Adipocyte (in vitro differentiated cells): ENCODE results near the gene CSGALNACT2.
A peak's percentile ranks its signal among the peaks of the same experiment; 100 is the strongest.
"Not testable (repeated sequence)": the region's sequence is repeated elsewhere in the genome, so short reads cannot be mapped to it uniquely, and the experiment has no call there.

ENCODE experiments used
- DNase-seq: peaks from one replicate; pipeline ENCODE4 v3.0.0-alpha.2; 2015; ENCODE audit warnings: low read depth
- H3K27me3 ChIP-seq: replicated peaks from 2 replicates; pipeline ENCODE4 v1.7.0; 2013; ENCODE audit warnings: mild to moderate bottlenecking, low read length, moderate library complexity; ENCODE audit not compliant: control insufficient read depth, insufficient read depth
- H3K36me3 ChIP-seq: 2 replicates; pipeline ENCODE4 v1.7.0; 2013; ENCODE audit warnings: low read length, mild to moderate bottlenecking, moderate library complexity; ENCODE audit not compliant: control insufficient read depth, insufficient read depth, severe bottlenecking
- H3K4me1 ChIP-seq: 2 replicates; pipeline ENCODE4 v1.7.0; 2013; ENCODE audit warnings: mild to moderate bottlenecking, low read length, moderate library complexity; ENCODE audit not compliant: control insufficient read depth, insufficient read depth
- H3K4me3 ChIP-seq: 2 replicates; pipeline ENCODE4 v1.7.0; 2013; ENCODE audit warnings: mild to moderate bottlenecking, low read length, moderate library complexity
- H3K9ac ChIP-seq: 2 replicates; pipeline ENCODE4 v1.7.0; 2013; ENCODE audit warnings: mild to moderate bottlenecking, low read length, moderate library complexity
- H3K9me3 ChIP-seq: 2 replicates; pipeline ENCODE4 v1.7.0; 2013; ENCODE audit warnings: mild to moderate bottlenecking, low read length, moderate library complexity; ENCODE audit not compliant: control insufficient read depth

CSGALNACT2 gene

DNA sequence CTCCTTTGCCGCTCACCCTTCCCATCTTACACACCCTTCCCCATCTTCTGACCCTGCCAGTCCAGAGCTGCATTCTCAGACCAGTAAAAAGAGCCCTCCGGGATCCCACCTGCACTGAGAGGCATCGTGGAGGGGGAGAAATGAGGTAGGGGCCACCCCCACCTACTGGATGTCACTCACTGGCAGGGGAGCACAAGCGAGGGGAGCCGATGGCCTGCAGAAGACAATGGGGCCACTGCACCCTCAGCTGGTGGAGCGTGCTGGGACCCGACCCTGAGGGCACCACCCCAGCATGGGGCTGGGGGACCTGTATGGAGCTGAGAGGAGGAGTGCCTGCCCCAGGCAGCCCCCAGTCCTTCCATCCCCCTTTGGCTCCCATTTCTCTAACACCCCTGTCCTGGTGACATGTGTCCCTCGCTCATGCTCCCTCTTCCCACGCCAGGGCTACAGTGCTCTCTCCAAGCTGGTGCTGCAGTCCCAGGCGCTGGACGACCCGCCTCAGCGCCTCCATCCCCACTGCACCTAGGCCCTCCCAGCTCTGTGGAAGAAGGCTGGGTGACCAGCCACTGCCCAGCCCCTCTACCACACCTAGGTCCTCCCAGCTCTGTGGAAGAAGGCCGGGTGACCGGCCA lies 78.8 kb downstream of the CSGALNACT2 start:
- Histone ChIP-seq H3K27me3 (peaks cover 71% of the 10 kb centered on the region), H3K9ac (no peak overlapping the region), H3K4me3 (no peak overlapping the region), H3K9me3 (no peaks in the 10 kb centered on the region), H3K4me1 (no peaks in the 10 kb centered on the region), H3K36me3 (no peaks in the 10 kb centered on the region)
- no peak for DNase-seq

DNA sequence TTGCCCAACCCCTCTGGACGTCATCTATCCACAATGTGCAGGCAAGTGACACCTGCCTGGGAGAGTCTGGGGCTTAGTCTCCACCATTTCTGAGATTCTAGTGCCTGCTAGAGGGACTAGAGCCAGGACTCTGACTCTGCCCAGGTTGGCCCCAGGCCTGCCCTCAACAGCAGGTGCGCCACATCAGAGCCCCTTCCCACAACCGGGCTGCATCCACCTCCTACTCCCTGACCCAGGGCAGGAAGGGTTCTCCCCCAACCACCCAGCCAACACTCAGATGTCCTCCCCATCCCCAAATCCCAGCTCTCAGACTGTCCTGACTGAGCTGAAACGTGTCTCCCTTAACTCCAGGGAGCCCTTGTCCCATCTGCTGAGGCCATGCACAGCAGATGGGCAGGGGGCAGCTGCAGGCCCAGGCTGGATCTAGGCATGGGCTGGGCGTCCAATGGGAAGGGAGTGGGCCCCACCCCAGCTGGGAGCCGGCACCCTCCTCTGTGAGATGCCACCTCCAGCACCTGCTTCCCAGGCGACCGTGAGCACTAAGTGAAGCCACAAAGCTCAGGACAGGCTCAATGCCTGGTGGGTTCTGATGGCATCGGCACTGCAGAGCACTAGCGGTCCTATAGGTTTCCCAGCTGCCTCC lies 79.4 kb downstream of the CSGALNACT2 start:
- DNase-seq = no peak
- no peaks in the 10 kb centered on the region for H3K36me3 ChIP-seq

DNA sequence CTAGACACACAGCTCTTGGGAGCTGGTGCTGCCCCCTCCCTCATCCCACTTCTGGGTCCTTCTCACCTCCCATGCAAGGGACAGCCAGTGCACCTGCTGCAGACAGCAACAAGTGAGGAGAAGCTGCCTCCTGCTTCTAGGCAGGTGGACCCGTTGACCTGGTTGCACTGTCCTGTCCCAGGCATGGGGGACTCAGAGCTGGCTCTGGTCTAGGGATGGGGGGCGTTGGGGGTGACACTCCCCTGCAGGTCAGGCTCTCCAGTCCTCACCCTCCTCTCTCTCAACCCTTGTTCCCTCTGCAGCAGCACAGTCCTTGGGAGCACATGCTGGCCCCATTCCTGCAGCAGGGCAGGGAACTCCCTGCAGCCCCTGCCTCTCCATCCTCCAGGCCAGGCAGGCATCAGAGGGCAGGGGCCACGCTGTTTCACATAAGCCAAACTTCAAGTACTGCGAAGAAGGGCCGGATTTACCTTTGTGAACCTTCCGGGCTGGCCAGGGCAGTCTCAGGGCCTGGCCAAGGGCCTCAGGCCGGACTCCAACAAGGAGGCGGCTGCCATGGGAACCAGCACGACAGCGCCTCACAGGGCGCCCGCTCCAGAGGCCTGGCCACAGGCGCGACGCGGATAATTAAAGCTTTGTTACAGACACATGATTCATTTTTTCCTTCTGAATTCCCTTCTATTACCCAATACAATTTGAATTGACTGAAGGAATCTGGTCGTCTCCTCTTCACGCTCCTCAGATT lies 80.1 kb downstream of the CSGALNACT2 start:
- Histone ChIP-seq H3K4me1 (no peaks in the 10 kb centered on the region), H3K27me3 (peaks cover 71% of the 10 kb centered on the region)
- peak; percentile 64 for DNase-seq

More for the DNA sequence above, 79.4 kb downstream of the CSGALNACT2 start:
- H3K27me3 ChIP-seq = peaks cover 77% of the 10 kb centered on the region
- no peaks in the 10 kb centered on the region for H3K4me1 ChIP-seq
- no peak overlapping the region for H3K4me3 ChIP-seq
- no peak overlapping the region for H3K9ac ChIP-seq
- H3K9me3 ChIP-seq = no peaks in the 10 kb centered on the region

DNA sequence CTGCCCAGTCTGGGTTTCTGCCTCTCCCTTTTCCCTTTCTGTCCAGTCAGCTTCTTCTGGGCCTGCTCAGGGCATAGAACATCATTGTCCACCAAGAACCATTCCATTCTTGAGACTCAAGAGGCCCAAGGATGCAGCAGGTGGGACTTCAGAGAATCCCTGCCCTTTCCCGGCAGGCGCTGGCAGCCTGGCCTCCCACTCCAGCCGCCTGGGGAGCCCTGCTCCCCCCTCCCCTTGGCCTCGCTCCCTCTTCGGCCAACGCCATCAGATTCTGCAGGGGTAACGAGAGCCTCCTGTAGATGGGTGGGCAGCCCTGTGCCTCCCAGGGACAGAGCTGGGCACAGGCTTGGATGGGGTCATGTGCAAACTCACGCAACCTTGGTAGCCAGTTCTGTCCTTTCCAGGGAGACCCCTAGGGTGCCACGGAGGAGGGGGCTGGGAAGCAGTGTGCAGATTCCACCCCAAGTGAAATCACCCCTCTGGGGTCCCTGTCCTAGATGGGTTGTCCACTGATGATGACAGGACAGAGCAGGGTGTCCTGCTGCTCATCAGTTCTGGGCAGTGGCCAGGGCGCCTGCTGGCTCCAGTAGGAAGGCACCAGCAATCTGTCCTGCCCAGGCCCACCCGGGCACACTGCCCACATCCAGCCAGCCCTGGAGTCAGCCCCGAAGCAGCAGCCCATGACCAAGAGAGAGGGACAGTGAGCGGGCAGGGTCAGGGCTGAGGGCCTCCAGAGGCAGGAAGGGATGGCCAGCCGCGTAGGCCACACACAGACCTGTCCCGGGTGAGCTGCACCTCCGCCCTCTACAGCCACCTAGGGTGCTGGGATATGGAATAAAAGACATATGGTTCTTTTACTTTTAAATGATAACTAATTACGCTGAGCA lies 80.9 kb downstream of the CSGALNACT2 start:
- no peaks in the 10 kb centered on the region for H3K4me1 ChIP-seq
- no peak overlapping the region for H3K9ac ChIP-seq
- H3K36me3 ChIP-seq = no peaks in the 10 kb centered on the region
- peaks cover 65% of the 10 kb centered on the region for H3K27me3 ChIP-seq
- DNase-seq = no peak
- H3K9me3 ChIP-seq = no peaks in the 10 kb centered on the region
- no peak overlapping the region for H3K4me3 ChIP-seq

More for the DNA sequence above, 80.1 kb downstream of the CSGALNACT2 start:
- H3K36me3 ChIP-seq = no peaks in the 10 kb centered on the region
- no peak overlapping the region for H3K9ac ChIP-seq
- no peak overlapping the region for H3K4me3 ChIP-seq
- H3K9me3 ChIP-seq = no peaks in the 10 kb centered on the region

DNA sequence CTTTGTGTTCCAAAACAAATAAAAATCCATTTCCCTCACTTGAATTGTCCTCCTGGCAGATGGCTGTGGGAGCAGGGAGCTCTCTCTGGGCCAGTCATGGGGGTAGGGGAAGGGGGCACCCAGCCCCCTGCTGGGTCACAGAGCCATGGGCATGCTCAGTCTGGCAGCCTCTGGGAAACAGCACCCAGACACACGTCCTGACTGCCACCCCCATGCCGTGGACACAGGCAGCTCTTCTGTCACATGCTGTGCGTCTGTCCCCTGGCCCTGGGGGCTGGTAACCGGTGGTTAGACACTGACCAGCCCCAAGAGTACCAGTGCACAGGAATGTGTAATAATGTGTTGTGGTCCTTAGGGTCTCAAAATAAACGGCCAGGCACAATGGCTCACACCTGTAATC lies 81.6 kb downstream of the CSGALNACT2 start:
- H3K4me3 ChIP-seq = no peak overlapping the region
- H3K9ac ChIP-seq = no peak overlapping the region
- no peaks in the 10 kb centered on the region for H3K36me3 ChIP-seq
- no peaks in the 10 kb centered on the region for H3K9me3 ChIP-seq
- peaks cover 59% of the 10 kb centered on the region for H3K27me3 ChIP-seq
- H3K4me1 ChIP-seq = no peaks in the 10 kb centered on the region
- no peak for DNase-seq

DNA sequence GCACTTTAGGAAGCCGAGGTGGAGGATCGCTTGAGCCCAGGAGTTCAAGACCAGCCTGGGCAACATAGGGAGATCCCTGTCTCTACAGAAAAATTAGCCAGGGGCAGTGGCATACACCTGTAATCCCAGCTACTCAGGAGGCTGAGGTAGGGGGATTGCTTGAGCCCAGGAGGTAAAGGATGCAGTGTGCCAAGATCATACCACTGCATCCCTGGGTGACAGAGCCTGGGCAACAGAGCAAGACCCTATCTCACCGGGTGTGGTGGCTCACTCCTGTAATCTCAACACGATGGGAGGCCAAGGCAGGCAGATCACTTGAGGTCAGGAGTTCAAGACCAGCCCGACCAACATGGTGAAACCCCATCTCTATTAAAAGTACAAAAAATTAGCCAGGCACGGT lies 82.0 kb downstream of the CSGALNACT2 start:
- H3K27me3 ChIP-seq = peaks cover 60% of the 10 kb centered on the region
- H3K4me3 ChIP-seq, H3K9ac ChIP-seq, H3K36me3 ChIP-seq, DNase-seq, H3K4me1 ChIP-seq, H3K9me3 ChIP-seq: not testable (repeated sequence)

DNA sequence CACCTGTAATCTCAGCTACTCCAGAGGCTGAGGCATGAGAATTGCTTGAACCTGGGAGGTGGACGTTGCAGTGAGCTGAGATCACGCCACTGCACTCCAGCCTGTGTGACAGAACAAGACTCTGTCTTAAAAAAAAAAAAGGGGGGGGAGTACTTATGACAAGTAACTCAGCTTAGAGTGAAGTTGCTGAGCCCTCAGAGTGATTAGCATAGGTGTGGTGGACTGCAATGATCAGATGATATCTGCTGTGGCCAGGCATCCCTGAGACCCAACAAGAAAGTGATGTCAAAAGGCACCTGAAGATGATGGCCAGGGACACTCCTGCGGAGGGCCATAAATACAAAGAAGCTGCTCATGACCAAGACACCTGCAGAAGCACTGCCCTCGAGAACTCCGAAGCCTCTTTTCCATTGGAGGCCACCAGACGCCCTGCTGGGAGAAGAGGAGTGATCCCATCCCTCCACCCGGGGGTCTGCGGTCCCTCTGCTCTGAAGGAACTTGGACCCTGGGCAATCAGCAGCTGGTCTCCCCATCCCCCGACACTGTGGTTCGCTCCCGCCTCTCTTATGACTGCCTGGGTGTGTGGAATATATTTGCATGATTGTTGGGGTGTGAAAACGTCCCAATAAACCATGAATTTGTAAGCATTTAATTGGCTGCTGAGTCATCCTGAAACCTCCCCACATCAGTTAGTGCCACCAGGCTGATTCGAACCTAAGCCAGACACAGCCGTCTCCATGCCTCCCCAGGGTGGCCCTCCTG lies 82.6 kb downstream of the CSGALNACT2 start:
- Histone ChIP-seq H3K36me3 (no peaks in the 10 kb centered on the region), H3K9ac (no peak overlapping the region), H3K4me3 (no peak overlapping the region), H3K9me3 (no peaks in the 10 kb centered on the region), H3K27me3 (peaks cover 59% of the 10 kb centered on the region), H3K4me1 (no peaks in the 10 kb centered on the region)
- no peak for DNase-seq

DNA sequence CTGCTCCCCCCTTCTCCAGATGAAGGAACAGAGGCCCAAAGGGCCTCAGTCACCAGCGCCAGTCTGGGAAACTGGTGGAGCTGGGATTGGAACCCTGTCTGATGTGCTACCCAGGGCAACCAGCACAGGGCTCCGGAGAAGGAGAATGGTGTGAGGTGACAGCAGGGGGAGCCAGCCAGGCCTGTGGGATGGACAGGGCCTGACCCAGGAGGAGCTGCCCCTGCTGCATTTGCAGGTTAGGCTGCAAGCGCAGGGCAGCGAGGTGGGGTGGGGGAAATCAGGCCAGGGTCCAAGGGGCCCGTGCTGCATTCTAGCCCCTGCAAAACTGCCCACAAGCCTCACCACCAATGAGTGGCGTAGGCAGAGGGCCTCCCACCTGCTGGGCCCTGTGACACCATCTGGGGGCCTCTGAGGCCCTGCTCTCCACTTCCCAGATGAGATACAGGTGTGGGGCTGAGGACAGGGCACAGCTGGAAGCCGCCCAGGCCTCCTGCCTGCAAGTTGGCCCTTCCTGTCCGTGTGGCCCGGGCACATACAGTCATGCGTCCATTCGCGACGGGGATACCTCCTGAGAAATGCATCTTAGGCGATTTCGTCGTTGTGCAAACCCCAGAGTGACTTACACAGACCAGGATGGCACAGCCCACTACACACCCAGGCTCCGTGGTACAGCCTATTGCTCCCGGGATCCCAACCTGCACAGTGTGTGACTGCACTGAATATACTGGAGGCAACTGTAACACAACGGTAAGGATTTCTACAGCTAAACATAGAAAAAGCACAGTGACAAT lies 83.4 kb downstream of the CSGALNACT2 start:
- DNase-seq = no peak
- H3K4me1 ChIP-seq = no peaks in the 10 kb centered on the region
- peaks cover 57% of the 10 kb centered on the region for H3K27me3 ChIP-seq
- no peaks in the 10 kb centered on the region for H3K36me3 ChIP-seq
- no peaks in the 10 kb centered on the region for H3K9me3 ChIP-seq
- no peak overlapping the region for H3K4me3 ChIP-seq
- H3K9ac ChIP-seq = no peak overlapping the region

DNA sequence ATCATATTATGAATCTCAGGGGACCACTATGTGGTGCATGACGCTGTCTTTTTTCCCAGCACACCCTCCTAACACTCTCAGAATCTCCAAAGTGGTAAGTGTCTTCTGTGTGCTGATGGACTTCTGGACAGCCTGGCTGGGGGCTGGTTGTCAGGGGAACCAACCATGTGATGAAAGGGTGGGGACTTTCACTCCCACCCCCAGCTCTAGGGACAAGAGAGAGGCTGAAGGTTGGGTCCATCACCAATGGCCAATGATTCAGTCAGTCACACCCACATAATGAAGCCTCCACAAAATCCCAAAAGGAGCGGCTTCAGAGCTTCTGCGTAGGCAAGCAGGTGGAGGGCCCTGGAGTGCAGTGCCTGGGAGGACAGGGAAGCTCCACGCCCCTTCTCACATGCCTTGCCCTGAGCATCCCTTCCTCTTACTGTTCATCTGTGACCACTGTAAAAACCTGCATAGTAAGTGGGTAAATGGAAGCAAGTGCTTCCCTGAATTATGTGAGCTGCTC lies 84.0 kb downstream of the CSGALNACT2 start:
- Histone ChIP-seq H3K4me1 (no peaks in the 10 kb centered on the region), H3K36me3 (no peaks in the 10 kb centered on the region), H3K27me3 (peaks cover 59% of the 10 kb centered on the region), H3K4me3 (no peak overlapping the region), H3K9me3 (no peaks in the 10 kb centered on the region), H3K9ac (no peak overlapping the region)
- no peak for DNase-seq

DNA sequence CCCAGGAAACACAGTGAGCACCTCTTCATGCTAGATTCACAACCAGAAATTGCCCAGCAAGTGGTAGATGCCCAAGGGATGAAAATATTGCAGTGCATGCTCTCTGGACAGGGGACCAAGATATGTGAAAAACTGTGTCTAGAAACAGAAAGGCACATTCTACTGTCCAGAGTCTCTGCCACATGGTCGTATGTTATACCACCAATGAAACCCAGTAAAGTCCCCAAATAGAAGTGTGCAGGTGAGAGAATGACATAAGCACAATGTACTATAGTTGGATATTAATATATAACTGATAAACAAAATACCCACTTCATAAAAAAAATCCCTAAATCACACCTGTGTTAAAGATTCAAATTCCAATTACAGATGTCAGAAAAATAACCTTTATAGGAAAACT lies 84.8 kb downstream of the CSGALNACT2 start:
- Histone ChIP-seq H3K4me3 (no peak overlapping the region), H3K4me1 (no peaks in the 10 kb centered on the region), H3K27me3 (peaks cover 67% of the 10 kb centered on the region), H3K9ac (no peak overlapping the region), H3K9me3 (no peaks in the 10 kb centered on the region), H3K36me3 (no peaks in the 10 kb centered on the region)
- DNase-seq = no peak
